ENCODE data around the gene MYBPC2. TPM values are rescaled to one million over a fixed set of nuclear protein-coding genes. Genes with fewer than 3 reads are reported as not detected.

The MYBPC2 gene
- total RNA-seq, 1 donor from 2014 or later: not detected

DNA sequence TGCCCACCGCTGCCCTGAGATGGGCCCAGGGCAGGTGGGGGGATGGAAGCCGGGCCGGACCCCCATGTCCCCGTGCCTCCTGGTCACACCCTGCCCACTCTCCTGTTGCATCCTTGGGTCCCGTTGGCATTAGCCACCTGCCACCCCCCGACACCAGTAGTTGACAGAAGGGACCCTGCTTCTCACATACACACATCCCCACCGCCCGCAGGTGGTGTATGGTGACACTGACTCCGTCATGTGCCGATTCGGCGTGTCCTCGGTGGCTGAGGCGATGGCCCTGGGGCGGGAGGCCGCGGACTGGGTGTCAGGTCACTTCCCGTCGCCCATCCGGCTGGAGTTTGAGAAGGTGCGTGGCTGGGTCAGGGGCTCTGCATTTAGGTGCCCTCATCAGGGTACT lies 19.2 kb upstream of the MYBPC2 start:
- Mint-ChIP-seq H3K27me3 (ENCODE audit: low read depth, unreplicated experiment) (peaks cover 4% of the 10 kb centered on the region), H3K27ac (ENCODE audit: unreplicated experiment) (no peak overlapping the region), H3K4me3 (ENCODE audit: unreplicated experiment) (no peak overlapping the region), H3K36me3 (ENCODE audit: low read depth, unreplicated experiment) (peaks cover 4% of the 10 kb centered on the region), H3K9me3 (ENCODE audit: unreplicated experiment) (peaks cover 2% of the 10 kb centered on the region), H3K4me1 (ENCODE audit: low read depth, unreplicated experiment) (no peaks in the 10 kb centered on the region)
- TF ChIP-seq, protein P1, sequence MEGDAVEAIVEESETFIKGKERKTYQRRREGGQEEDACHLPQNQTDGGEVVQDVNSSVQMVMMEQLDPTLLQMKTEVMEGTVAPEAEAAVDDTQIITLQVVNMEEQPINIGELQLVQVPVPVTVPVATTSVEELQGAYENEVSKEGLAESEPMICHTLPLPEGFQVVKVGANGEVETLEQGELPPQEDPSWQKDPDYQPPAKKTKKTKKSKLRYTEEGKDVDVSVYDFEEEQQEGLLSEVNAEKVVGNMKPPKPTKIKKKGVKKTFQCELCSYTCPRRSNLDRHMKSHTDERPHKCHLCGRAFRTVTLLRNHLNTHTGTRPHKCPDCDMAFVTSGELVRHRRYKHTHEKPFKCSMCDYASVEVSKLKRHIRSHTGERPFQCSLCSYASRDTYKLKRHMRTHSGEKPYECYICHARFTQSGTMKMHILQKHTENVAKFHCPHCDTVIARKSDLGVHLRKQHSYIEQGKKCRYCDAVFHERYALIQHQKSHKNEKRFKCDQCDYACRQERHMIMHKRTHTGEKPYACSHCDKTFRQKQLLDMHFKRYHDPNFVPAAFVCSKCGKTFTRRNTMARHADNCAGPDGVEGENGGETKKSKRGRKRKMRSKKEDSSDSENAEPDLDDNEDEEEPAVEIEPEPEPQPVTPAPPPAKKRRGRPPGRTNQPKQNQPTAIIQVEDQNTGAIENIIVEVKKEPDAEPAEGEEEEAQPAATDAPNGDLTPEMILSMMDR (IDR thresholded peaks at IDR 0.05; ENCODE audit: insufficient read depth, low read depth, low read length): no peak
- no peak for TF ChIP-seq EZH2 (IDR thresholded peaks at IDR 0.05; ENCODE audit: insufficient read depth, low read length)
- Histone ChIP-seq H3K27me3 (ENCODE audit: insufficient read depth, low read length) (peaks cover 4% of the 10 kb centered on the region), H3K4me3 (ENCODE audit: insufficient read depth, low read depth, low read length) (no peak overlapping the region), H4K20me1 (ENCODE audit: insufficient read depth, low read length) (no peaks in the 10 kb centered on the region), H3K4me1 (ENCODE audit: insufficient read depth, low read length) (no peaks in the 10 kb centered on the region), H3K79me2 (ENCODE audit: insufficient read depth, low read length) (no peaks in the 10 kb centered on the region), H3K27ac (ENCODE audit: low read depth, low read length) (no peak overlapping the region), H3K9me3 (ENCODE audit: insufficient read depth, low read depth, low read length) (no peaks in the 10 kb centered on the region), H2AFZ (ENCODE audit: low read depth, low read length) (no peak overlapping the region), H3K36me3 (ENCODE audit: insufficient read depth, low read length) (no peaks in the 10 kb centered on the region), H3K4me2 (ENCODE audit: low read length) (no peak overlapping the region), H3K9ac (ENCODE audit: low read length) (no peak overlapping the region)
- no peak for FAIRE-seq
- DNase-seq (ENCODE audit: low read depth): no peak

DNA sequence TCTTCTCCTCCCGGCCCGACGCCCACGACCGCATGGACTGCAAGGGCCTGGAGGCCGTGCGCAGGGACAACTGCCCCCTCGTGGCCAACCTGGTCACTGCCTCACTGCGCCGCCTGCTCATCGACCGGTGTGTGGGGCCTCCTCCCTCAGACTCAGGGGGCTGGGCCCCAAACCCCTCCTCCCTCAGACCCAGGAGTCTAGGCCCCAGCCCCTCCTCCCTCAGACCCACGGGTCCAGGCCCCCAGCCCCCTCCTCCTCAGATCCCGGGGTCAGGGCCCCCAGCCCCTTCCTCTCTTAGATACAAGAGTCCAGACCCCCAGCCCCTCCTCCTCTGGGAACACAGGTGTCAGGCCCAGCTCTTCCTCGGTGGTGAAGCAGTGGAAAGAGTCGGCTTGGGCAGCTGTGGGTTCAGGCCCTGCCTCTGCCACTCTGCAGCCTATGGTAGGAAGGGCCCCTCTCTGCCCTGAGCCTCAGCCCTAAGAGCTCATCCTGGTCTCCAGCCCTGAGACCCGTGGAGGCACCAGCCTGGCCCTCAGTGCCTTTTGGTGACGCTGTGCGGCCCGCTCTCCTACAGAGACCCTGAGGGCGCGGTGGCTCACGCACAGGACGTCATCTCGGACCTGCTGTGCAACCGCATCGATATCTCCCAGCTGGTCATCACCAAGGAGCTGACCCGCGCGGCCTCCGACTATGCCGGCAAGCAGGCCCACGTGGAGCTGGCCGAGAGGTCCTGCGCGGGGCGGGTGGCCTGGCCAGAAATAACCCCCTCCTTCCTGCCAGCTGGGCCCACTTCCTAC lies 17.6 kb upstream of the MYBPC2 start:
- DNase-seq (ENCODE audit: low read depth) (peak; percentile 12), FAIRE-seq (no peak)
- Histone ChIP-seq H3K4me2 (ENCODE audit: low read length) (no peak overlapping the region), H2AFZ (ENCODE audit: low read depth, low read length) (no peak overlapping the region), H4K20me1 (ENCODE audit: insufficient read depth, low read length) (no peaks in the 10 kb centered on the region), H3K9me3 (ENCODE audit: insufficient read depth, low read depth, low read length) (no peaks in the 10 kb centered on the region), H3K4me3 (ENCODE audit: insufficient read depth, low read depth, low read length) (no peak overlapping the region), H3K4me1 (ENCODE audit: insufficient read depth, low read length) (no peaks in the 10 kb centered on the region), H3K36me3 (ENCODE audit: insufficient read depth, low read length) (no peaks in the 10 kb centered on the region), H3K9ac (ENCODE audit: low read length) (no peak overlapping the region), H3K79me2 (ENCODE audit: insufficient read depth, low read length) (no peaks in the 10 kb centered on the region), H3K27me3 (ENCODE audit: insufficient read depth, low read length) (peaks cover 16% of the 10 kb centered on the region), H3K27ac (ENCODE audit: low read depth, low read length) (no peak overlapping the region)
- Mint-ChIP-seq H3K4me3 (ENCODE audit: unreplicated experiment) (no peak overlapping the region), H3K27me3 (ENCODE audit: low read depth, unreplicated experiment) (peaks cover 14% of the 10 kb centered on the region), H3K36me3 (ENCODE audit: low read depth, unreplicated experiment) (peaks cover 4% of the 10 kb centered on the region), H3K27ac (ENCODE audit: unreplicated experiment) (no peak overlapping the region), H3K4me1 (ENCODE audit: low read depth, unreplicated experiment) (no peaks in the 10 kb centered on the region), H3K9me3 (ENCODE audit: unreplicated experiment) (peaks cover 2% of the 10 kb centered on the region)
- TF ChIP-seq, protein P1 (IDR thresholded peaks at IDR 0.05; ENCODE audit: insufficient read depth, low read depth, low read length): peak; percentile 49
- no peak for TF ChIP-seq EZH2 (IDR thresholded peaks at IDR 0.05; ENCODE audit: insufficient read depth, low read length)

DNA sequence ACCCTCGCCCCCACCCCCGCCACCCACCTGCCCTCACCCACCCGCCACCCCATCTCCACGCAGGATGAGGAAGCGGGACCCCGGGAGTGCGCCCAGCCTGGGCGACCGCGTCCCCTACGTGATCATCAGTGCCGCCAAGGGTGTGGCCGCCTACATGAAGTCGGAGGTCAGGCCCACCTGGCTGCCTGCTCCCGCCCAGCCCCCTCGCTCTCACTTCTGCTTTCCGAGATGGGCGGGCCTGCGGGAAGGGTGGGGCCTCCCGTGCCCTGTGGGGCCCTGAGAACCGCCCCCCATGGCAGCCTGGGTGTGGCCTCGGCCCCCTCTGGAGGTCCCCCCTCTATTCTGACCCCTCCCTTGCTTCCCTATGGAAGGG lies 17.0 kb upstream of the MYBPC2 start:
- Mint-ChIP-seq H3K27ac (ENCODE audit: unreplicated experiment) (no peak overlapping the region), H3K36me3 (ENCODE audit: low read depth, unreplicated experiment) (peaks cover 2% of the 10 kb centered on the region), H3K4me1 (ENCODE audit: low read depth, unreplicated experiment) (no peaks in the 10 kb centered on the region), H3K4me3 (ENCODE audit: unreplicated experiment) (no peak overlapping the region), H3K27me3 (ENCODE audit: low read depth, unreplicated experiment) (peaks cover 19% of the 10 kb centered on the region), H3K9me3 (ENCODE audit: unreplicated experiment) (peaks cover 3% of the 10 kb centered on the region)
- no peak for DNase-seq (ENCODE audit: low read depth)
- Histone ChIP-seq H3K27ac (ENCODE audit: low read depth, low read length) (no peak overlapping the region), H2AFZ (ENCODE audit: low read depth, low read length) (no peak overlapping the region), H3K4me1 (ENCODE audit: insufficient read depth, low read length) (no peaks in the 10 kb centered on the region), H3K36me3 (ENCODE audit: insufficient read depth, low read length) (no peaks in the 10 kb centered on the region), H3K4me2 (ENCODE audit: low read length) (no peak overlapping the region), H3K4me3 (ENCODE audit: insufficient read depth, low read depth, low read length) (no peak overlapping the region), H4K20me1 (ENCODE audit: insufficient read depth, low read length) (no peaks in the 10 kb centered on the region), H3K9ac (ENCODE audit: low read length) (no peak overlapping the region), H3K79me2 (ENCODE audit: insufficient read depth, low read length) (no peaks in the 10 kb centered on the region), H3K9me3 (ENCODE audit: insufficient read depth, low read depth, low read length) (no peaks in the 10 kb centered on the region), H3K27me3 (ENCODE audit: insufficient read depth, low read length) (peaks cover 16% of the 10 kb centered on the region)
- no peak for TF ChIP-seq EZH2 (IDR thresholded peaks at IDR 0.05; ENCODE audit: insufficient read depth, low read length)
- TF ChIP-seq, protein P1 (IDR thresholded peaks at IDR 0.05; ENCODE audit: insufficient read depth, low read depth, low read length): no peak
- no peak for FAIRE-seq
